ENCODE measurements around the gene SIK3.

The SIK3 gene

DNA sequence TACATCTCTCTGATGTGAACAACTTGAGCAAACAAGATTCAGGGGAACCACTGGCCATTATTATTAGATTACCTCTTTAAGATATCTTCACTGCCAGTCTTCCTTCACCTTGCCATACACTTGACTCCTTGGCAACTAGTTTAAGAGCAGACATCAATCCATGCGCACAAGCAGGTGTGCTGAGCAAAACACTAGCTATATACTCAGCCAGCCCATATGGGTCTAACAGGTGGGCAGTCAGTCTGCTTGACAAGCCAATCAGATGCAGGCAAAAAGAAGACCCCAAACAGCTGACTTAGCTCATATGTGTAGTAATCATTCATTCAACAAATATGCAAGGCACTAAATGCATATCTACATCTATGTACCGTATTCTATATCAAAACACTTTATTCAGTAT is 101.2 kb downstream of the SIK3 start:
- no peak for DNase-seq

DNA sequence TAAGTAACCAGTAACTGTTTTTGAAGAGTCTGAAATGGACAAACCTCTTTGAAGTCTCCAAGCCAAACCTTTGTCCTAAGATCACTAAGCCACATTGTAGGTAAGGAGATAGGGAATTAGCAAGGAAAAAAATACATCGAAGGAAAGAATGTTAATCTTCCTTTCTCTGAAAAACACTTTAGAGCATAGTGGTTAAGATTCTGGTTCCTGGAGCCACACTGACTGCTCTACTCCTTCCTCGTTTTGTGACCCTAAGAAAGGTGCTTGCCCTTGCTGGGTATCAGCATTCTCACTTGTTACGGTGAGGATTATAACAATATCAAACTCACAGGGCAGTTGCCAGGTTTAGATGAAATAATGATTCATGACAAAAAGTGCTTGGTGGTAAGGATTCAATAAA is 104.0 kb downstream of the SIK3 start:
- no peak for DNase-seq

DNA sequence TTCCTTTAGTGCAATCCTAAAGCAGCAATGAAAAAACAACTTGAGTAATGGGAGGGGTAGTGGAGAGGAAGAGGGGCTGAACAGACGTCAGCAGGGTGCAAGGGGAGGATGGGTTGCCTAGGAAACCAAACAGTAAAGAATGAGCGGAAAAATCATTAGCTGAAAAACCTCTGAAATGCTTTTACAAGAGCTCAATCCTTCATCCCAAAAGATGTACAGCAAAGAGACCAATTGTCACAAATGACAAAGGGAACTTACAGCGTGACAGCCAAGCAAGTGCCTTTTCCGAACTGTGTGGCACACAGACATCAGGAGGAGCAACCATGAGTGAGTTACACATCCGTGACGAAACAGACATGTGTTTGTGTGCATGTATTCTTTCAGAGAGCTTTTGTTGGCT is 104.6 kb downstream of the SIK3 start:
- DNase-seq = no peak

DNA sequence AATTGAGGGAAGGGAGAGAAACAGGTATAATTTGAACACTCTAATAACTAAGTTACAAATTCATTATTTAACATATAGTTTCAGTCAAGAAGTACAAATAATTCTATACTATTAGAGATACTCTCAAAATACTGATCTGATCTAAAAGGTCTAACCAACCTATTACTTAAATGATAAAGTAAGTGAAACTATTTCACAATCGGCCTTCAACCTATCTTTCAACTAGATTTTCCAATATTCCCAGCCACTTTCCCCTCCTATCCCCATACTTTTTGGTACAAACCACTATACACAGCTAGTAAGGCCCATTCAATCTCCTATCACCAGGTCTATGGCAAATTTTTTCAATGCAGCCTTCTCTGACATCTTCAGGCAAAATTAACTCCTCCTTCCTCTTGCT is 106.7 kb downstream of the SIK3 start:
- no peak for DNase-seq

DNA sequence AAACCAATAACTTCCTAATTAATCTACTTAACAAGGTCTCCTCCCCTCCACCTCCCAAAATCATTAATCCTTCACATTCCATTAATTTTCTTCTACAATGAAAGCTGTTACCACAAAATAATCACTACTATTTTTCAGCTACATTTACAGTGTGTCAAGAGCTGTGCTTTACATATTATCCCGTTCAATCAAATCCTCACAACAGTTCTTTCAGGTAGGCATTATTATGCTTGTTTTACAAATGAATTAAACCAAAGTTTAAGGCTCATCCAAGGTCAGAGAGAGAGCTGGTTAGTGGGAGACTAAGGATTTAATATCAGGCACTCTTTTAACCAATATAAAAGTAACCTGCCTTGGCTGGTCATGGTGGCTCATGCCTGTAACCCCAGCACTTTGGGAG is 107.4 kb downstream of the SIK3 start:
- DNase-seq = no peak

DNA sequence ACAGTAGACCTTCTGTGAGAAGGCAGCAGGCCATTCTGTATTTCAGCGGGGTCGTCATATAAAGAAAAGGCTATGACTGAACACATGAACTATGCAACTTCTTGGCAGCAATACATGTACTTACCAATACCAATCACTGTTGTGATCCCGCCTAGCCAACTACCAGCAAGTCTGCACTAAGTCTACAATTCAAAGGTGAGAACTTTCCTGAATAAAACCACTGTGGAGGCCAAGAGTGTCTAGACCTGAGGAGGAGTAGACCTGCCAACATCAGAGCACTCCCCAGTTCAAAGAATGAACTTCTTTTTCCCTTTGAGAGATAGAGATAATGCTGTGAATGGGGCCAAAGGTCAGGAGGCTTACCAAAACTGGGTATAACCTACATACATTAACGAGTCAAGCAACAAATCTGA is 108.2 kb downstream of the SIK3 start:
- DNase-seq = no peak

DNA sequence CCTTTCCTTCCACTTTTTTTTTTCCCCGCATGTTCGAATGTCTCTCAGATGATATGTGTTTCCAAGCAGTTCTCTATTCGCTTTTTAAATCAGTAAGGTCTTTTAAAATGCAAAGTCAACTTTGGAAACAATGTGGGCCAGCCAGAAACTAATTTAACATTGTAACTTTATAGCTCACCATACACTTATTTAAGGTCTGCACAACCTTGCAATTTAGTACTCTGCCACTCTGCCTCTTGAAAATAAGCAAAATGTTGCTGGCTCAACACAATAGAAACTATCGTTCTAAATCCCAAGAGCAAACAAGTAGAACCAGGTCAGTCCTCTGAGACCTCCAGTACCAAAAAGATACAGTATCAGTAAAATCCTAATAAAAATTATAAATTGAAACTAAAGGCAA is 109.0 kb downstream of the SIK3 start:
- no peak for DNase-seq

DNA sequence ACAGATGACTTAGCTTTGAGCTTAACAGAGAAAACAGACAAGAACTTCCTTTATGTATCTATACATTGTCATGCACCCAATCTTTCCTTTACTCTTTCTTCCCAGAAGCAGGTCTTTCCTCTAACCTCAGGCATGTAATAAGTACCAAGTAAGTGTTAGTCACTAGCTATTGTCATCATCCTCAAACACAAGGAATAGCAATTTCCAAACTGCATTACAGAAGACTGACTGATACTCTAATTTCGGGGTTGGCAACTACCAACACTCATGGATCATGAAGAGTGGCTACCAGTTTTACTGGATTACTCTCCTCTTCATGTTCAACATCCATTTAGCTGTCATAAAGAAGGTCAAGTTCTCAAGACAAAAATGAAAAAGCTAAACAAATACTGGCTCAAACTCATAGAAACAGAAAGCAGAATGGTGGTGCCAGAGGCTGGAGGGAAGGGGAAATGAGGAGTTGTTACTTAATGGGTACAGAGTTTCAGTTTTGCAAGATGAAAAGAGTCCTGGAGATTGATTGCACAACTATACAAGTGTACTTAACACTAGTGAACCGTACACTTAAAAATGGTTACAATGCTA is 111.6 kb downstream of the SIK3 start:
- DNase-seq = no peak

DNA sequence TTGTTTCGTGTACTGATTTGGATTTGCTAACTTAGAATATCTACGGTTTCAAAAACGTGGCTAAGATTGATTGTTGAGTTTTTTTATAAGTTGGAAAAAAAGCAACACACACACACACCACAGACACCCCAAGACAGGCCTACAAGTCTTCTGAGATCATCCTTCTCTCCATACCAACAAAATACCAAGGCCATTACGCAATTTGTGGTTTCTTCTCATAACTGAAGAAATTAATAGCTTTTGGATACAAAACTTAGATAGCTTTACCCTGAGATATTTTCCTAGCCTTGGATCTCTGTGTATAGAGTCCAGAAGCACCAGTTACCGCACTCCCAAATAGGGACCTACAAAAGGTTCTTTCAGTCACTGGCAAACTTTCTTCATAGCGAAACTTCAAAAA is 113.6 kb downstream of the SIK3 start:
- no peak for DNase-seq

DNA sequence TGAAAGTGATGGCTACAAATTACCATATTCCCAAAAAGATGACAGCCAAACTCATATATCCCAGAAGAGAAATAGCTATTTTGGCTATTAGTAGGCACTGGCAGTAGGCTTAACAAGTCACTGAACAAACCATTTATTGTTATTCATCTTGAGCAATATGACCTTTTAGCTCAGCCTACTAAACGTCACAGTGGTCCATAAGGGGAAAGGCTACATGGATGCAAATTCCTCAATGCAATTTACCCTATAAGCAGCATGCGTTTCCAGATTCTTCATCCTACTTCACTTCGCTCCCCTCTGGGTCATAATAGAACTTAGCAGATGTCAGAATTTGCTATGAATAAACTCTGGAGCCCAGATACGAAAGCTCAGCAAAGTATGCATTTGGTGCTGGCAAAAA is 114.0 kb downstream of the SIK3 start:
- DNase-seq = no peak

DNA sequence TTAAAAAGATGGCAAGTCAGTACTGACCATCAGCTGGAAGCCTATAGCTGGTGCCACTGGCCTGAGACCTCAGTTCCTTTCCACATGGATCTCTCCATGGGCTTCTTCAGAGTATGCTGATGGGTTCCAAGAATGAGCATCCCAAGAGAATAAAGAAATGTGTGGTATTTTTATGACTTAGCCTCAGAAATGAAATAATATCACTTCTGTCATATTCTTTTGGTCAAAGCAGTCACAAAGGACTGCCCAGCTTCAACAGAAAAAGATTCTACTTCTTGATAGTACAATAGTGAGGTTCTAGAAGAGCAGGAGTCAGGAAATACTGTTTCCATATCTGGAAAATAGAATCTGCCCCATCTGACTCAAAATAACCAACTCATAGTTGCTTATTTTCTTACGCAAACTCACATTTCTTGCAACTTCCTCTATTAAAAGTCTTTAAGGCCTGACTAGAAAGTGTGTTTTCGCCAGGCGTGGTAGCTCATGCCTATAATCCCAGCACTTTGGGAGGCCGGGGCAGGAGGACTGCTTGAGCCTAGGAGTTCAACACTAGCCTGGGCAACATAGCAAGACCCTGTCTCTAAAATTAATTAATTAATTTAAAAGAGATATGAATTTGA is 116.9 kb downstream of the SIK3 start:
- DNase-seq = no peak

DNA sequence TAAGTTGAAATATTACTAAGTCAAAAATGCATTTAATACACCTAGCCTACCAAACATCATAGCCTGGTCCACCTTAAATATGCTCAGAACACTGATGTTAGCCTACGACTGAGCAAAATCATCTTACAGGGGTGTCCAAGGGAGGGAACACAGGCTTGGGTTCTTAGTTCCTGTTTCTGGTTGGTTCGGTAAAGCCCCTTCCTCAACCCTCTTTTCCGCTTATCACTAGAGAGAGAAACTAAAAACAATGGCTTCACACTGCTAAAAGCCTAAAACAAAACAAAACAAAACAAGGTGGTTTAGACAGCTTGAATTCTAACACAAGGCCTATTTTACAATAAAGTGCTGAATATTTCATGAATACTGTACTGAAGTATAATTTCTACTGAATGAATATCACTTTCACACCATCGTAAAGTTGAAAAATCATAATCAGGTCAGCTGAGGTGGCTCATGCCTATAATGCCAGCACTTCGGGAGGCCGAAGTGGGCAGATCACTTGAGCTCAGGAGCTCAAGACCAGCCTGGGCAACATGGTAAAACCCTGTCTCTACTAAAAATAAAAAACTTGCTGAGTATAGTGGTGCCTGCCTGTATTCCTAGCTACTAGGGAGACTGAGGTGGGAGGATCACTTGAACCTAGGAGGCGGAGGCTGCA is 118.0 kb downstream of the SIK3 start:
- DNase-seq = no peak

DNA sequence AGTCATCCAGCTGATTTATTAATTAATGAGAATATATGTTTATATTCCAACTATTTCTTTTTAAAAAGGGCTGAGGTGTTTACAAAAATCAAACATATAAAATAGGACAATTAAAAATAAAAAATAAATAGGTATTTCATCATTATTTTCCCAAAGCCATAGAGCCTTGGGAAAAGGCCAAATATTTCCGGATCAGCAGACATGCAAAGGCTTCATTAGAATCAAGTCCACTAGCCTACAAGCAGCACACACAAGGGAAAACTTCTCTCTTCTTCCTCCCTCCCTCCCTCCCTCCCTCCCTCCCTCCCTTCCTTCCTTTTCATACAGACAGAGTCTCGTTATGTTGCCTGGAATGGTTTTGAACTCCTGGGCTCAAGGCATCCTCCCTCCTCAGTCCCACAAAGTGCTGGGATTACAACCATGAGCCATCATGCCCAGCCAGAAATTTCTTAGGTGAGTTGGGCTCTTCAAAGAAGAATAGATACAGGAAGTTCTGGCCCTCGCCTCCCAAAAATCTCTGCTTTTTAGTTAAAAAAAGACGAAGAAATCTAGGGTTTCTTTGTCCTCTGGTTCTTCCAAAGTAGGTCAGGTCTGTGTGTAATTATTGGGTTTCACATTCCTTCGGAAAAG is 121.2 kb downstream of the SIK3 start:
- no peak for DNase-seq

DNA sequence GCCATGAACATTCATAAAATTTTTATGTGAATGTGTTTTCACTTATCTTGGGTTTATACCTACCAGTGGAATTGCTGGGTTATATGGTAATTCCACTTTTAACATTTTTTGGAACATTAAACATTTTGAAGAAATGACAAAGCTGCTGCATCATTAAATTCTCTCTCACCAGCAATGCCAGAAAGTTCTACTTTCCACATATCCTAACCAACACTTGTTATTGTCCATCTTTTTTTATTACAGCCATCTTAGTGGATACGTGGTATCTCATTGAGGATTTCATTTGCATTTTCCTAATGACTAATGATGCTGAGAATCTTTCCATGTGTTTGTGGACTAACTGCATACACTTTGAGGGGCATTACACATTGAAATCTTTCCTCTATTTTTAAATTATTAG is 122.6 kb downstream of the SIK3 start:
- no peak for DNase-seq

DNA sequence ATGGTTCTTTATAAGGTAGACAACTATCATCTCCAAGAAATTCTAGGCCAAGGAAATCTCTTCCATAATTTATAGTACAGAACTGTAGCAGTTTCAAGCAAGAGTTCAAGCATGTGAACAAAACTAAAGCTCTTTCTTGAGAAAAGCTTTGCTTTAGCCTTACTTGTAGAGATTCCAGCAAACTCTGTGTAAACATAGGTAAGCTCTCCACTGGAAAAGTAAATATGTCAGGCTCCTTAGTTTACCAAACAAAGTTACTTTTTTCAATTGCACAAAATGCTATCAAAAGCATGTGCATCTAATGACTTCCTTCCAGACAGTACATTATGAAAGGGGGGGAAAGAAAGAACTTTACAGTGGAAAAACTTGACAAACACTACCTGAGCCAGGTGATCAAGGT is 125.0 kb downstream of the SIK3 start:
- no peak for DNase-seq

DNA sequence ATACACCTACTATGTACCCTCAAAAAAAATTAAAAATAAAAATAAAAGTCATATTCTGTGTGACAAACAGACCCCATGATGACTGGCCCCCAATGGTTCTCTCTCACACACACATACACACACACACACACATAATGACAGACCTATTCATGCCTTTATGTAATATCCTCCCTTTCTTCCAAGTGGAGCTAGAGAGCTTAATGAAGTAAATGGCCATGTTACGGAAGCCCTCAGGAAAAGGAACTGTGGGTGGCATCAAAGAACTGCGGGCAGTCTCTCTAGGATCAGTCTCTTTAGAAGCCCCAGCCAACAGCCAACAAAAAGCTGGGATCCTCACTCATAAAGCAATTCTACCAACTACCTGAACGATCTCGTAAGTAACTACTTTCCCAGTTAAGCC is 125.5 kb downstream of the SIK3 start:
- no peak for DNase-seq

DNA sequence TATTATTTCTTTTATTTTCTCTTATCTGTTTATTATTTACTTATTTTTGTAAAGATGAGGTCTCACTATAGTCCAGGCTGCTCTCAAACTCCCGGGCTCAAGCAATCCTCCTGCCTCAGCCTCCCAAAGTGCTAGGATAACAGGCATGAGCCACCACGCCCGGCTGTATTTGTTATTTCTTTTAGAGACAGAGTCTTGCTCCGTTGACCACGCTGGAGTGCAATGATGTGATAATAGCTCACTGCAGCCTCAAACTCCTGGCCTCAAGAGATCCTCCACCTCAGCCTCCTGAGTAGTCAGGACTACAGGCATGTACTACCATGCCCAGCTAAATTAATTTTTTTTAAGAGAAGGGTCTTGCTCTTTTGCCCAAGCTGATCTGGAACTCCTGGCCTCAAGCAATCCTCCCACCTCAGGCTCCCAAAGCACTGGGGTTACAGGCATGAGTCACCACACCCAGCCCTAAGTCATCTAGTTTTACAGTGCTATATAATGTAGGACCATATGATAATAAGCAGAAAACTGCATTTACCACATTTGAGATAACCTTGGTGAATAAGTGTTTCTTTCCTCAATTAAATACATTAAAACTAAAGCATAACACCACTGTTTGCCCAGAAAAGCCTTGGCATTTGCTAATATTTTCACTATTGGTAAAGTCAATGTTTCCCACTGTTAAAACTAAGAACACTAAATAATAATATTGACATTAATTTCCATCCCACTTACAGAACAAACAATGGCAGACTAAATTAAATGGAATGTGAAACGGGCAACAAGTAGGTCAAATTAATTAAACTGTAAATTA is 127.5 kb downstream of the SIK3 start:
- DNase-seq = no peak

DNA sequence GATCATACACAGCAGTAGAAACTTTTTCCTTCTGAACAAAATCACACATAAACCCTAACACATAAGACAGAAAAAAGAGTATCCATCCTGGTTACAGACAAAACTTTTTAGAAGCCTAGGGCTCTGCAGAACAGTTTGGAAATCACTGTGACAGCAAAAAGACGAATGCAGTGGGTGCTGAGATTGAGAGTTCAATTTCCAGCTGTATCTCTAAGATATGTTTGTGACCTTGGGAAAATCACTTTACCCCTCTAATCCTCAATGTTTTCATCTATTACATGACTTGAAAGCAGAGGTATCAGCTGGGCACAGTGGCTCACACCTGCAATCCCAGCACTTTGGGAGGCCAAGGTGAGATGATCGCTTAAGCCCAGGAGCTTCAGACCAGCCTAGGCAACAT is 128.5 kb downstream of the SIK3 start:
- DNase-seq = no peak

DNA sequence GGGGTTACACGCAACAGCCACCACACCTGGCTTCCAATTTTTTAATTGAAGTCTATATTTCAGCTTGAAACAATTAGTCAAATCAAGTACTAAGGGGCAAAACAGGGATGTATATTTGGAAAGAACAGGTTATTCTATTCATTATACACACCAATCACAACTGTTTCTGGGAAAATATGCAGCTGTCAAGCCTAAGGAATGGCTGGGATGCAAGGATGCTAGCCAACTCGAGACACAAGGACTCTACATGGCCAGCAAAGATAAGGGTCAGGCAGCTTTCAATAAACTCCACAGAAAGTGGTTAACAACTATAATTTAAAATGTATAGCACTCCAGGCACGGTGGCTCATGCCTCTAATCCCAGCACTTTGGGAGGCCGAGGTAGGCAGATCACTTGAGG is 134.0 kb downstream of the SIK3 start:
- no peak for DNase-seq

DNA sequence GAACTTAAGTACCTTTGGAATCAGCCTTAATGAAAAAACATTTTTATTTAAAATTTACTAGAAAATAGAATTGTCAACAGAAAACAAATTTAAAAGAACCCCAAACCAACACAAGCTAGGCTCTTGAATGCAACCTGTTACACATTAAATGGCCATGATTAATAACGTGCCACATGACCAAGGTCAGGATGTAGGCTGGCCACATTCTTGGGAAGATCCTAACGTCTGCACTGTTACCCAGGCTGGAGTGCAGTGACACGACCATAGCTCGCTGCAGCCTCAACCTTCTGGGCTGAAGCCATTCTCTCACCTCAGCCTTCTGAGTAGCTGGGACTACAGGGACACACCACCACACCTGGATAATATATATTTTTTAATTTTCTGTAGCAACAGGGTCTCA is 134.4 kb downstream of the SIK3 start:
- no peak for DNase-seq

DNA sequence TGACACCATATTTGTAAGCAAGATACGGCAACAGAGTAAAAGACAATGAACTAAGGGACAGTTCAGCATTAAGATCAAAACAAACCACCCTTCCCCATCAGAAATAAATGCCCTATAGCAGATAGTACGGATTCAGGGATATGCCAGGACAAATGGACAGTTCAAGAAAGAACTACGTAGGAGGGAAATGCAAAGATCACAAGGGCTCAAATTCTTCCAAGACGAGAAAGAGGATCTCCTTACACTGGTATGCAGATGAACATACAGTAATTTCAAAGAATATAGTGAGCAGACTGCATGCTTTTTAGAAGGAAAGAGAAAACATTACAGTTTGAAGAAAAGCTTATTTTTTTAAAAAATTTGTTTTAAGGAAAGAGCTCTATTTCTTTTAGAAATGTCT is 136.1 kb downstream of the SIK3 start:
- DNase-seq = no peak

DNA sequence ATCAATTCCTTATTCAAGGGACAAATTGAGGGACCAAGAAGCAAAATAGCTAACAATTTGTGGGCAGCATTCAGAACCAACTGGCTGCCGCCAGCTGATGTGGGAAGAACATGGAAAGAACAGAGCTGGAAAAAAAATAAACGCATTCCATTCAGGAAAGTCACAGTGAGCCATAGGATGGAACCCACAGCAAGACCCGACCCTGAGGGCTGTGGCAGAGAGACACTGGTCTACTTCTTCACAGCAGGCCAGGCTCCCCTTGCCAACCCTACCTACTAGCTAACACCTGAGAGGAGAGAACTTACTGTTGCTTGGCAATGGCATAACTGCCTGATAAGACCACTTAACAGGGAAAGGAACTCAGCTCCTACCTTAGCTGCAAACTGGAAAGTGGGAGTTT is 137.3 kb downstream of the SIK3 start:
- no peak for DNase-seq

DNA sequence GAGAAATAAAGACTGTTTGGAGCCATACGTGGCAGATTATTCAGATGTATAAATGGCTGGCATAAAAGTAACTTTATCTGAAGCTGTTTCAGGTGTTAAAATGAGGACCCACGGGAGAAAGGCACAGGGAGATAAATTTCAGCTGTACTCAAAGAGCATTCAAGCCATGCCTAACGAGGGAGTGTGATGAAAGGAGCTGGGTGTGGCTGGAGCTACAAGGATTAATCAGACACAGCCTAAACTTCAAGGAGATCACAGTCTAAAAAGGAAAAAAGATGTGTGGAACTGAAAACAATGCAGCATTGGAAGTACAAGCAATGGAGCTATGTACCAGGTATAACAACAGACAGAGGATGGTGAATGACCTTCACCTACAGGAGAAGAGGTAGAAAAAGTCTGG is 140.0 kb downstream of the SIK3 start:
- no peak for DNase-seq

DNA sequence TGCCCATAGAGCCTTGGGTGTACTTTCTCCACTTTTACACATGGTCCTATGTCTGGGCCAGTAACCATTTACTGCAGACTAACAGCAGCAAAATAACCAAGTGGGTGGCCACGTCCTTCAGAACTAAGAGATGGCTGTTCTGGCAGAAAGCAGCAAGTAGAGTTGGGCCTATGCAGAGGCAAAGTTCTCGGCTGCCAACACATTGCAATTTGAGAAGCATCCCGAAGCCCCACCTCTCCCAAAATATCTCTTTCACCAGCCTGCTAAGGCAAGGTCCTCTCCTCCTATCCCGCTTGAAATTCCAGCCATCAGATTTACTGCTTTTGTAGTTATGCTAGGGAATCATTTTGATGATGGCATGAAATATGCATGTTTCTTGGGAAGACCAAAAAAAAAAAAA is 142.3 kb downstream of the SIK3 start:
- DNase-seq = no peak
